Right ventricle myocardium inferior (tissue), 1 donor: ENCODE measurements around the gene OR8K1. TPM values are rescaled to one million over a fixed set of nuclear protein-coding genes. Genes with fewer than 3 reads are reported as not detected.

Experiments
- ATAC-seq: fragments of 200-7000 bp; cut with Tn5 transposase; one replicate; pipeline ENCODE4 v1.9.1; 2020; ENCODE audit warnings: mild to moderate bottlenecking, moderate library complexity
- DNase-seq: peaks from one replicate; pipeline ENCODE4 v3.0.0; 2021; ENCODE audit errors: missing footprints
- intact Hi-C: fragments of 100-400 bp; cut with DNase I; formaldehyde crosslinking; loops from one replicate; pipeline ENCODE4 v1.11.0; 2022
- long read RNA-seq: library from polyadenylated mRNA; unstranded; transcript quantifications from one replicate; pipeline ENCODE4 v2.0.0, GENCODE V29; 2021
- total RNA-seq: library from RNA; stranded (reverse); fragmentation: NEBNext Ultra II Directional; extraction: Animal tissue kit (Norgen Biotek cat#: 25700); gene quantifications from one replicate; pipeline ENCODE4 v1.2.1, GENCODE V29; 2021
- donor health status: DM: no; HTN: yes; CAD: no; lungs with severe emphysema.

OR8K1 gene
- total RNA-seq = not detected
- long read RNA-seq = 0 reads

GRCh38 chr11:56345739-56346138 is at the start of gene OR8K1:
Gene OR8K1, plus strand, starts transcription at chr11:56346039. Its CDS starts 0 bp downstream, at chr11:56346039.
- DNase-seq (no peak), ATAC-seq (no peak)
- intact Hi-C loops = no loop called here

- no peak for ATAC-seq
- intact Hi-C loops = no loop called here
- no peak for DNase-seq
Observed at GRCh38 chr11:56296898-56297297, 48.9 kb upstream of the OR8K1 start.

- DNase-seq = no peak
- ATAC-seq = no peak
- intact Hi-C loops = no loop called here
Observed at GRCh38 chr11:56307836-56308235, 38.0 kb upstream of the OR8K1 start.

- no peak for ATAC-seq
- DNase-seq = no peak
- intact Hi-C loops = no loop called here
Observed at GRCh38 chr11:56314844-56315243, 31.0 kb upstream of the OR8K1 start, which contains the start of gene OR8K3. Gene OR8K3, plus strand, starts transcription at chr11:56315144. Its CDS starts 3,163 bp downstream, at chr11:56318307.

DNA sequence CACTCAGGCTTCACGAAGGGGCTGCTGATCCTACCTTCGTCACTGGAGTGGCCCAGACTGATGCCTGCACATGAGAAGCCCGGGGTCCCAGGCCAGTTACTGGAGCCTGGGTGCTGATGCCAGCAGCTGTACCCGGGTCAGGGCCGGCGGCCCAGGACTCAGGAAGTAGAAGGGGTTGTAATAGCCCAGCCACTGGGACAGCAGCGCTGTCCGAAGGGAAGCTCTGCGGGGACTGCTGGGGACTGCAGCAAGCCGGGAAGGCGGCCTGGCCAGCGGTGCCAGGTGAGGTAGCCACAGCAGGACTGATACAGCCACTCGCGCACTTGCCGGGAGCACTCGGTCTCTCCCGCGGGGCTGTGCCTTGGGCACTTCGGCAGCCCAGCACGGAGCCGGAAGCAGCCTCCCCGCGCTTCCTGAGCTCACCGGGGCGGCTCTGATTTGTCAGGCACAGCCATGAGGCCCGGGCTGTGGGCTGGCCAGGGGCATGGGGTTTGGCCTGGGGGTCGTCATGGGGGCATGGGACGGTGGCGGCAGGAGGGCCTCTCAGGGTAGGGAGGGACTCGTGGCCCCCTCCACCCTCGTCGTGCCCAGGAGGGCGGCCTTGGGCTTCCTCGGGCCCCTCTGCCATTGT is 13.9 kb upstream of the OR8K1 start:
- intact Hi-C loops = no loop called here
- ATAC-seq (no peak), DNase-seq (peak; percentile 62)

GRCh38 chr11:56333156-56333555 is 12.7 kb upstream of the OR8K1 start:
- intact Hi-C loops = no loop called here
- DNase-seq = no peak
- ATAC-seq = no peak

DNA sequence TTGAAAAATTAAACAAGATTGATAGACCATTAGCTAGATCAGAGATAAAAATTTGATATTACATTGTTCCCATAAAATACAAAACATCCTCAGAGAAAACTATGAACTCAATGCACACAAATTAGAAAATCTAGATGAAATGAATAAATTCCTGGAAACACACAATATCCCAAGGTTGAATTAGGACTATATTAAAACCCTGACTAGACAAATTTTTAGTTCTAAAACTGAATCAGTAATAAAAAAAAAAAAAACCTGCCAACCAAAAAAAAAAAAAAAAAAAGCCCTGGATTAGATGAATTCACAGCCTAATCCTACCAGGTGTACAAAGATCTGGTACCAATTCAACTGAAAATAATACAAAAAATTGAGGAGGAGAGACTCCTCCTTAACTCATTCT is 5.5 kb upstream of the OR8K1 start:
- intact Hi-C loops = no loop called here
- DNase-seq (no peak), ATAC-seq (no peak)

DNA sequence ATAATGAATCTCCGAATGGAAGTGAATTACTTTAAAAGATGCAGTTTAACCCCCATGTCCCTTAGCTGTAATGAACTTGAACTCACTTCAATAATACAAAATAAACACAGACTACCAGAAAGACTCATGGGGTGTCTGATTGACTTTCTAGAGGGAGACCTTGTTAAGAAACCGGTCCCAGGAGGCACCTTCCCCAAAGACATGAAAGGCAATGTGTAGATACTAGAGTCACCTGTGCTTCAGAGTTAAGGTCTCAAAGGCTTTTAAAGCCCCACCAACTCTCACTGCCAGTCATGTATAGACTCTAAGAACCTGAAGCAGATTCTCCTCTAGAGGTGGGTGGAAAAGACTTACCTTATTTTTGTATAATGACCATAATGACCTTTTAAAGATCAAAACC is 8.2 kb downstream of the OR8K1 start, which contains the start of gene OR8J1:
OR8J1 (plus strand) TSS at position 301 of the 400 bp plus-strand sequence. CDS start 5,956 bp downstream, outside the sequence.
- intact Hi-C loops = no loop called here
- ATAC-seq (no peak), DNase-seq (no peak)

- ATAC-seq (no peak), DNase-seq (no peak)
- intact Hi-C loops = no loop called here
Observed at GRCh38 chr11:56375324-56375723, 29.5 kb downstream of the OR8K1 start, which contains the start of gene OR8U1. Gene OR8U1, plus strand, starts transcription at chr11:56375624. Its CDS starts 0 bp downstream, at chr11:56375624.

DNA sequence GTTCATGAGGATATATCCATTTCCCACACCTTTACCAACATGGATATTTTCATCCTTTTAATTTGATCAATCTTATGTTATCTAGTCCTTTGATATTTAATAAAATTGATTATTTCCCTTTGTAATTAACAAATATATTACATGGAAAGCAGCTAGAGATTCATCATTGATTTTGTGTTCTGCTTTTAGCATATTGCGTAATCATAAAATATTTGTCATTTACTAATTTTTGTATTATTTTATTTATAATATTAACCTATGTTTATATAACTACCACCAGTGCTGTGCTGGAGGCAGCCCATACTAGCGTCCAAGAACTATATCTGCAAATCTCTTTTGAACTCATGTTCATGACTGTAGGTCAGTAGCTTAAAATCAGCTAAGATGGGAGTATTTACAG is 34.3 kb downstream of the OR8K1 start:
- no peak for ATAC-seq
- intact Hi-C loops = no loop called here

DNA sequence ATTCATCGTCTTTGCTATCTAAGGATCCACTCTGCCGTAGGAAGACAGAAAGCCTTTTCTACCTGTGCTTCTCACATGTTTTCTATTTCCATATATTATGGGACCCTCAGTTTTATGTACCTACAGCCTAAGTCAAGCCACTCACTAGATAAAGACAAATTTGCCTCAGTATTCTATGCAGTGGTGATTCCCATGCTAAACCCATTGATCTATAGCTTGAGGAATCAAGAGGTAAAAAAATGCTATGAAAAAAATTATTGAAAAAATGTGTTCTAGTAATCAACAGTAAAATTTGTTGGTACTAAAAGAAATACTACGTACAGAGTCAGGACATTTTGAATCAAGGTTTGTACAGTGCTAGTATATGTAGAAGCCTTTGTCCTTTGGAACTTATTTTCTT is 48.5 kb downstream of the OR8K1 start:
- intact Hi-C loops = no loop called here
- ATAC-seq (no peak), DNase-seq (no peak)

More for the DNA sequence above, 34.3 kb downstream of the OR8K1 start:
- DNase-seq = no peak

- no peak for DNase-seq
- ATAC-seq = no peak
- intact Hi-C loops = no loop called here
Observed at GRCh38 chr11:56396047-56396446, 50.2 kb downstream of the OR8K1 start.

Other genes with a start within 250 kb of the OR8K1 start
- not detected for gene OR8H2, start 242.4 kb upstream of the OR8K1 start, total RNA-seq
- not detected for gene OR8H3, start 223.7 kb upstream of the OR8K1 start, total RNA-seq
- gene OR8J3, start 205.8 kb upstream of the OR8K1 start, total RNA-seq = not detected
- not detected for gene OR8K5, start 185.7 kb upstream of the OR8K1 start, total RNA-seq
- not detected for gene OR5J2, start 169.4 kb upstream of the OR8K1 start, total RNA-seq
- gene OR5T2, start 111.8 kb upstream of the OR8K1 start, total RNA-seq = not detected
- gene OR5T3, start 93.8 kb upstream of the OR8K1 start, total RNA-seq = not detected
- not detected for gene OR5T1, start 71.9 kb upstream of the OR8K1 start, total RNA-seq
- not detected for gene OR8H1, start 53.8 kb upstream of the OR8K1 start, total RNA-seq
- not detected for gene OR8K3, start 30.9 kb upstream of the OR8K1 start, total RNA-seq
- gene OR8J1, start 8.3 kb downstream of the OR8K1 start, total RNA-seq = not detected
- gene OR8U1, start 29.6 kb downstream of the OR8K1 start, total RNA-seq = not detected
- gene OR5AL1, start 66.7 kb downstream of the OR8K1 start, total RNA-seq = not detected
- not detected for gene OR5M3, start 127.3 kb downstream of the OR8K1 start, total RNA-seq
- gene OR5M8, start 145.3 kb downstream of the OR8K1 start, total RNA-seq = not detected
- gene OR5M11, start 197.2 kb downstream of the OR8K1 start, total RNA-seq = not detected
- not detected for gene OR5M10, start 231.7 kb downstream of the OR8K1 start, total RNA-seq